Fibroblast of upper back skin (primary cell): ENCODE data around the gene KANK4.
"Not testable (repeated sequence)": the region's sequence is repeated elsewhere in the genome, so short reads cannot be mapped to it uniquely, and the experiment has no call there.

Source experiments
- DNase-seq: peaks from one replicate; pipeline ENCODE4 v3.0.0-alpha.2; 2013

Gene KANK4

GRCh38 chr1:62234688-62235087, 84.5 kb downstream of the KANK4 start:
- DNase-seq, result peak; percentile 29

- DNase-seq, result no peak
Measured at GRCh38 chr1:62233926-62234450, 85.2 kb downstream of the KANK4 start.

DNA sequence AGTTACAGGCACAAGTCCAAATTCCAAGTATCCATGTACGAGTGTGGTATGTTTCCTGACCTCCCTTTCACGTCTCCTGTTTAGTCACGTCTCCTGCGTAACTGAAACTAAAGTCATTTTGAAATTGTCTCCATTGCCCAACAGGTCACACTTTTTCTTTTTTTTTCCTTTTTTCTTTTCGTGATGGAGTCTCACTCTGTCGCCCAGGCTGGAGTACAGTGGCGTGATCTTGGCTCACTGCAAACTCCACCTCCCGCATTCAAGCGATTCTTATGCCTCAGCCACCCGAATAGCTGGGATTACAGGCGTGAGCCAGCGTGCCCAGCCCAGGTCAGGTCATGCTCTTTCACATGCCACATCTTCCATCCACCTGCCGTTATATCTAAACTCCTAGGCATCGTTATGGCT, 86.4 kb downstream of the KANK4 start:
- no peak for DNase-seq

- DNase-seq, result peak; percentile 86
Measured at GRCh38 chr1:62230718-62231117, 88.5 kb downstream of the KANK4 start.

DNA sequence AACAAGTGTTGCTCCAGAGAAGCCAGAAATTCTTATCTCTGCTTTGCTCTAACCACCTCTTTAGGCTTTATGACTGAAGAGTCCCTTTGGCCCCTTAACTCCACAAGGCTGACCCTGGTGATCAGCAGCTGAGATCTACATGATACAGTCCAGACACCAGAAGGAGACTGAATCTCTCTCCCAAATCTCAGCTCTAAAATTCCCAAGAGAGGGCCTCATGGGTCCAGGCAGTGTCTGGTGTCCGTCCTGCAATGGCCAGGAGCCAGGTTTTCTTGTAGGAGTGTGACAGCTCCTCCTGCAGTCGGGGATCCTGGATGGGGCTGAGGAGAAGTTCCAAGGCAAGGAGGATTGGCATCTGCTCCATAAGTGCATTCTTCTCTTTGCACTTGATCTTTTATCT, 89.3 kb downstream of the KANK4 start:
- DNase-seq, result no peak

- DNase-seq, result no peak
Measured at GRCh38 chr1:62229468-62229867, 89.8 kb downstream of the KANK4 start.

DNA sequence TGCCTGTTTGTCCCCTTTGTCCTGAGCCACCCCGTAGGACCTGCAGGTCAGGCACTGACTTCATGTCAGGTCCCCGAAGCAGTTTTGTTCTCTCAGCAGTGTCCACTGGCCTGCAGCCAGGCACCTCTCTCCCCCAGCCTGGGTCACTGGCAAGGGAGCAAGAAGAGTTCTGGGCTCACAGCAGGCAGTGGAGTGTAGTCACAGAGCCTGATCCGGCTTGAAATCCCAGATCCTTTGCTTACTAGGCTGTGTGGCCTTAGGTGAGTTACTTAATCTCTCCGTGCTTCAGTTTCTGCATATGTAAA, 90.4 kb downstream of the KANK4 start:
- no peak for DNase-seq

- DNase-seq, result no peak
Measured at GRCh38 chr1:62228136-62228882, 90.9 kb downstream of the KANK4 start.

DNA sequence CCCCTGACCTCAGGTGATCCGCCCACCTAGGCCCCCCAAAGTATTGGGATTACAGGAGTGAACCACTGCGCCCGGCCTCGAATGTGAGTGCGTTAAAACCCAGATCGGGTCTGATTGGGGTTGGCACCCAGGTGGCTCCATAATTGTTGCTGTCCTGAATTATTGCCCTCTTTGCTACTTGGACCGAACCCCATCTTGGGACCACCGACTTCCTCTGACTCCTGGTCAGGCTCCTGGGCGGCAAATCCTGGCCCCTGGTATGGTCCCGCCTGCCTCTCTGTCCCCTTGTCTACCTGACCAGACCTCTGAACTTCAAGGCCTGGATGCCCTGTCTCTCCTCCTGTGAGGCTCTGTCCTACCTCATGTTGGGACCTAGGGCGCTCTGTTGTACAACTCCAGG, 91.7 kb downstream of the KANK4 start:
- no peak for DNase-seq

DNA sequence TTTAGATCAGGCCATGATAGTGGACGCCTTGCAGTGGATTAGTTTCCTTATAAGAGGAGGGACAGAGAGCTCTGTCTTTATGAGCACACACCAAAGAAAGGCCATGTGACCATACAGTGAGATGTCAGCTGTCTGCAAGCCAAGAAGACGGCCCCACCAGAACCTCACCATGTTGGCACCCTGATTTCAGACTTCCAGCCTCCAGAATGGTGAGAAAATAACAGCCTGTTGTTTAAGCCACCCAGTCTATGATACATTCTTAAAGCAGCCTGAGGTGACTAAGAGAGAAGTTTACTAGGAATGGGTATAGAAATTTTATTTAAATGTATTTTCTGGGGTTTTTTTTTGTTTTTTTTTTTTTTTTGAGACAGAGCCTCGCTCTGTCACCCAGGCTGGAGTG, 95.1 kb downstream of the KANK4 start:
- DNase-seq, result no peak

GRCh38 chr1:62222321-62222720, 96.9 kb downstream of the KANK4 start:
- DNase-seq, result no peak

- no peak for DNase-seq
Measured at GRCh38 chr1:62221171-62221570, 98.1 kb downstream of the KANK4 start.

DNA sequence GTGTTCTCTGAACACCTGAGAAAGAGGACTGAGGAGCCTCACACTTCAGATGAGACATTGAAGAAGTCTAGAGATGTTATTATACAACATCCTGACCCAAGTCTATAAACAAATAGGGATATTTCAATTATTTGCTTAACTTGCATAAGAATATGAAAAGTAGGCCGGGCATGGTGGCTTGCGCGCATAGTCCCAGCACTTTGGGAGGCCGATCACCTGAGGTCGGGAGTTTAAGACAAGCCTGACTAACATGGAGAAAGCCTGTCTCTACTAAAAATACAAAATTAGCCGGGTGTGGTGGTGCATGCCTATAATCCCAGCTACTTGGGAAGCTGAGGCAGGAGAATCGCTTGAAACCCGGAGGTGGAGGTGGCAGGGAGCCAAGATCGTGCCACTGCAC, 98.8 kb downstream of the KANK4 start:
- not testable (repeated sequence) for DNase-seq

DNA sequence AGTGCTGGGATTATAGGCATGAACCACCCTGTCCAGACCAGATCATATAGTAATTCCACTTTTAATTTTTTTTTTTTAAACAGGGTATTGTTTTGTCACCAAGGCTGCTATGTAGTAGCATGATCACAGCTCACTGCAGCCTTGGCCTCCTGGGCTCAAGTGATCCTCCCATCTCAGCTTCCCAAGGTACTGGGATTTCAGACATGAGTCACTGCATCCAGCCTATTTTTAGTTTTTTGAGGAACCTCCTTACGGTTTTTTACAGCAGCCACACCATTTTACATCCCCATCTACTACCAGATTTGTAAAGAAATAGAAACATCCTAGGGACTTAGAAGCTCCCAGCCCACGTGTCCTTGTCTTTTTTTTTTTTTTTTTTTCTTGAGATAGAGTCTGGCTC, 100.6 kb downstream of the KANK4 start:
- DNase-seq, result no peak

- no peak for DNase-seq
Measured at GRCh38 chr1:62213075-62213914, 105.9 kb downstream of the KANK4 start.

- DNase-seq, result no peak
Measured at GRCh38 chr1:62212411-62212810, 106.8 kb downstream of the KANK4 start.

- DNase-seq, result no peak
Measured at GRCh38 chr1:62210960-62211359, 108.3 kb downstream of the KANK4 start.

DNA sequence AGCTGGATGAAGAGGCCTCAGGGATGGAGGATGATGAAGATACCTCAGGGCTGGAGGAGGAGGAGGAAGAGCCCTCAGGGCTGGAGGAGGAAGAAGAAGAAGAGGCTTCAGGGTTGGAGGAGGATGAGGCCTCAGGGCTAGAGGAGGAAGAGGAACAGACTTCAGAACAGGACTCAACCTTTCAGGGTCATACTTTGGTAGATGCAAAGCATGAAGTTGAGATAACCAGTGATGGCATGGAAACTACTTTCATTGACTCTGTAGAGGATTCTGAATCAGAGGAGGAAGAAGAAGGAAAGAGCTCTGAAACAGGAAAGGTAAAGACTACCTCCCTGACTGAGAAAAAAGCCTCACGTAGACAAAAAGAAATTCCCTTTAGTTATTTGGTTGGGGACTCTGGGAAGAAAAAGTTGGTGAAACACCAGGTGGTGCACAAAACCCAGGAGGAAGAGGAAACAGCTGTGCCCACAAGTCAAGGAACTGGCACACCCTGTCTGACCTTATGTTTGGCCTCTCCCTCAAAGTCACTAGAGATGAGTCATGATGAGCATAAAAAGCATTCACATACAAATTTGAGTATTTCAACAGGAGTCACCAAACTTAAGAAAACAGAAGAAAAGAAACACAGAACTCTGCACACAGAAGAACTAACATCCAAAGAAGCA, 109.2 kb downstream of the KANK4 start:
- no peak for DNase-seq

DNA sequence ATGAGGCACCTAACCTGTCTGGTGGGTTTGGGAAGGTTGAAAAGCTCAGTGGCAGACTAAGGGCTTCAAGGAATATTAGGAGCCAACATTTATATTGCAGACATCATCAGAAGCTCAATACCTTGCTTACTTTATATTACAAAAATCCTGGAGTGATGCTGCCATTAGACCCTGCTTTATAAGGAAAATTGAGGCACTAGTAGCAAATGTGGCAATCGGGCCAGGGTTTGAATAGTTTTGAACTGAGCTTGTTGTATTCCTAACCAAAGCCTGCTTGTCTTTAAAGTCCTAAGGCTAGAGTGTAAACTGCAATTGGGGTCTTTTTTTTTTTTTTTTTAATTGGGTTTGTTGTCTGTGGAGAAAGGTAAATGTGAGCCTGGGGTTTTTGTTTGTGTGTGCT, 110.3 kb downstream of the KANK4 start:
- DNase-seq, result no peak

GRCh38 chr1:62208087-62208486, 111.1 kb downstream of the KANK4 start:
- DNase-seq, result no peak

- DNase-seq, result no peak
Measured at GRCh38 chr1:62207187-62207586, 112.0 kb downstream of the KANK4 start.

GRCh38 chr1:62198781-62199125, 120.5 kb downstream of the KANK4 start:
- peak; percentile 30 for DNase-seq

- DNase-seq, result no peak
Measured at GRCh38 chr1:62198069-62198780, 121.0 kb downstream of the KANK4 start.
